ENCODE data around the gene PSME3IP1. TPM values are rescaled to one million over a fixed set of nuclear protein-coding genes. Genes with fewer than 3 reads are reported as not detected.

The PSME3IP1 gene
- total and polyA plus RNA-seq, 9 of the 15 experiments (the other 6 are each of a cell fraction or from before 2014, with no cell fraction given), result 63.8 to 187 (median 142) TPM

- TF ChIP-seq NR2C2 (CRISPR knock-in tag; IDR thresholded peaks at IDR 0.05), result no peak
- TF ChIP-seq NR2C2 (tag; IDR thresholded peaks at IDR 0.05), result no peak
- no peak for TF ChIP-seq ZBTB7A (IDR thresholded peaks at IDR 0.05; ENCODE audit: borderline replicate concordance, control insufficient read depth, low read depth, low read length)
- no peak for TF ChIP-seq RAD51 (IDR thresholded peaks at IDR 0.05; ENCODE audit: borderline replicate concordance, low read depth)
- no peak for TF ChIP-seq POLR3G (IDR thresholded peaks at IDR 0.05; ENCODE audit: extremely low read depth, insufficient read length, insufficient replicate concordance)
Observed at GRCh38 chr16:57209780-57210179, 23.9 kb upstream of the PSME3IP1 start (continued).

DNA sequence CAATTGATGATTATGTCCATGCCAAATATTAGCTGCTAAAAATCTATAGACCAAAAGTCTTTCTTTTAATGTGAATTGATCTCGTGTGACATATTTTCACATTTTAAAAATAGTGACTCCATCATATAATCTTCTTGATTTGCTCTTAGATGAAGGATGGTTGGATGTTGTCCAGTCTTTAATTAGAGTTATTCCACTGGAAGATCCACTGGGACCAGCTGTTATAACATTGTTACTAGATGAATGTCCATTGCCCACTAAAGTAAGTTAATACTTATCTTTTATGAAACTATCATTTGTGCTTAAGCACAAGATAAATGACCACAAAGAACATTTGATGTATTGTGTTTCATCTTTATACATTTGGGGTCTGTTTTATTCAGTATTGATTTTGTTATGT is 23.1 kb upstream of the PSME3IP1 start:
- Histone ChIP-seq H3K9ac (ENCODE audit: insufficient read depth in 1 of 2, low read depth in 2 of 2, low read length in 2 of 2) (no peak overlapping the region), H3K27me3 (ENCODE audit: control insufficient read depth in 2 of 2, insufficient read depth in 2 of 2, low read length in 2 of 2) (no peaks in the 10 kb centered on the region), H3K9me1 (ENCODE audit: control insufficient read depth, insufficient read depth, low read length) (no peaks in the 10 kb centered on the region), H3K4me1 (replicated peaks in 1 of 2; ENCODE audit: control insufficient read depth in 2 of 2, insufficient read depth in 2 of 2, low read length in 2 of 2) (no peaks in the 10 kb centered on the region), H4K20me1 (replicated peaks; ENCODE audit: control insufficient read depth, insufficient read depth, low read length) (0 out of 2 replicates have a peak, but pooled peaks cover 3% of the 10 kb centered on the region), H3K79me2 (ENCODE audit: control insufficient read depth, insufficient read depth, low read length) (peaks cover 2% of the 10 kb centered on the region; the same call in 1 of the 3 replicates), H3K27ac (ENCODE audit: extremely low read depth, low read depth, low read length) (no peak overlapping the region), H2AFZ (ENCODE audit: low read depth, low read length) (no peak overlapping the region), H3K9me3 (replicated peaks; ENCODE audit: control insufficient read depth, insufficient read depth, low read depth, low read length) (no peaks in the 10 kb centered on the region), H3K4me3 (no peak overlapping the region), H3K4me2 (ENCODE audit: insufficient read depth, low read length) (no peak overlapping the region), H3K36me3 (ENCODE audit: control insufficient read depth, insufficient read depth, low read length) (peaks cover 70% of the 10 kb centered on the region)
- no TSS peak for BruUV-seq (replicated peaks)
- TF ChIP-seq NUFIP1 (IDR thresholded peaks at IDR 0.05; ENCODE audit: partially characterized antibody) (no peak), ZBTB12 (CRISPR knock-in tag; IDR thresholded peaks at IDR 0.05) (no peak), NR2F6 (CRISPR knock-in tag; IDR thresholded peaks at IDR 0.05) (no peak), ZNF655 (CRISPR knock-in tag; IDR thresholded peaks at IDR 0.05) (no peak), SOX6 (IDR thresholded peaks at IDR 0.05) (no peak), ZNF75A (CRISPR knock-in tag; IDR thresholded peaks at IDR 0.05) (no peak), PTBP1 (IDR thresholded peaks at IDR 0.05; ENCODE audit: low read depth, low read length) (no peak), HNRNPLL (IDR thresholded peaks at IDR 0.05; ENCODE audit: low read depth, low read length, poor library complexity, severe bottlenecking) (no peak), SMARCA5 (IDR thresholded peaks at IDR 0.05) (no peak), CBFA2T2 (conservative IDR thresholded peaks at IDR 0.05) (no peak), TAF7 (tag; IDR thresholded peaks at IDR 0.05) (no peak), POLR2AphosphoS2 (IDR thresholded peaks at IDR 0.05; ENCODE audit: low read length) (no peak), NCOA2 (IDR thresholded peaks at IDR 0.05; ENCODE audit: partially characterized antibody in 2 of 2) (no peak), CC2D1A (IDR thresholded peaks at IDR 0.05) (no peak), MYBL2 (IDR thresholded peaks at IDR 0.05; ENCODE audit: low read depth) (no peak), MYBL2 (CRISPR knock-in tag; IDR thresholded peaks at IDR 0.05; ENCODE audit: borderline replicate concordance) (no peak)
- TF ChIP-seq, protein P1, sequence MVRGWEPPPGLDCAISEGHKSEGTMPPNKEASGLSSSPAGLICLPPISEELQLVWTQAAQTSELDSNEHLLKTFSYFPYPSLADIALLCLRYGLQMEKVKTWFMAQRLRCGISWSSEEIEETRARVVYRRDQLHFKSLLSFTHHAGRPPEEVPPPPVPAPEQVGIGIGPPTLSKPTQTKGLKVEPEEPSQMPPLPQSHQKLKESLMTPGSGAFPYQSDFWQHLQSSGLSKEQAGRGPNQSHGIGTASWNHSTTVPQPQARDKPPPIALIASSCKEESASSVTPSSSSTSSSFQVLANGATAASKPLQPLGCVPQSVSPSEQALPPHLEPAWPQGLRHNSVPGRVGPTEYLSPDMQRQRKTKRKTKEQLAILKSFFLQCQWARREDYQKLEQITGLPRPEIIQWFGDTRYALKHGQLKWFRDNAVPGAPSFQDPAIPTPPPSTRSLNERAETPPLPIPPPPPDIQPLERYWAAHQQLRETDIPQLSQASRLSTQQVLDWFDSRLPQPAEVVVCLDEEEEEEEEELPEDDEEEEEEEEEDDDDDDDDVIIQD (CRISPR knock-in tag; IDR thresholded peaks at IDR 0.05), result no peak
- intact Hi-C loops (cut with micrococcal nuclease), result no loop called here
- no peak for ATAC-seq
- no peak for FAIRE-seq
- POLR2A ChIA-PET, result no interaction called here
- in situ Hi-C loops (cut with MboI), result no loop called here
- WGBS (ENCODE audit: insufficient coverage, low coverage, missing lambda C conversion rate), result 100% methylated on average over 1 of the region's 1 CpG
- CTCF ChIA-PET (ENCODE audit: low intra/inter-chr PET ratio), result no interaction called here
- no peak for DNase-seq (ENCODE audit: extremely low read depth in 1 of 4, low spot score in 3 of 4)

Data from K562 (cell line).